ENCODE data around the gene RPS15A. TPM values are rescaled to one million over a fixed set of nuclear protein-coding genes. Genes with fewer than 3 reads are reported as not detected.

Gene RPS15A
- total and polyA plus RNA-seq, 10 donors = 942 to 7,824 (median 2,150) TPM

Other genes starting within 250 kb of the RPS15A start
- gene NOMO2, start 228.2 kb downstream of the RPS15A start, total RNA-seq = 10 to 100 TPM; 29.1 to 84.1 (median 56.0) TPM
- gene NOMO2, start 228.2 kb downstream of the RPS15A start, polyA plus RNA-seq = 10 to 100 TPM; 28.0 to 42.3 (median 34.0) TPM
- gene ARL6IP1, start 11.2 kb upstream of the RPS15A start, total RNA-seq = 100 to 1,000 TPM in 3 of 7 donors, 10 to 100 TPM in 4; 76.1 to 245 (median 99.1) TPM
- 10 to 100 TPM; 36.6 to 70.0 (median 66.1) TPM for gene ARL6IP1, start 11.2 kb upstream of the RPS15A start, polyA plus RNA-seq
- 100 to 1,000 TPM; 104 to 154 (median 117) TPM for gene SMG1, start 136.1 kb upstream of the RPS15A start, total RNA-seq
- gene SMG1, start 136.1 kb upstream of the RPS15A start, polyA plus RNA-seq = 10 to 100 TPM in 1 of 3 donors, 1 to 10 TPM in 2; 8.4 to 11.5 (median 8.6) TPM
- gene TMC7, start 193.6 kb upstream of the RPS15A start, total RNA-seq = under 1 TPM; 0.23 to 0.60 (median 0.37) TPM
- under 1 TPM; 0.15 to 0.38 (median 0.20) TPM for gene TMC7, start 193.6 kb upstream of the RPS15A start, polyA plus RNA-seq